ENCODE measurements around the gene ANKDD1A.

ANKDD1A gene

DNA sequence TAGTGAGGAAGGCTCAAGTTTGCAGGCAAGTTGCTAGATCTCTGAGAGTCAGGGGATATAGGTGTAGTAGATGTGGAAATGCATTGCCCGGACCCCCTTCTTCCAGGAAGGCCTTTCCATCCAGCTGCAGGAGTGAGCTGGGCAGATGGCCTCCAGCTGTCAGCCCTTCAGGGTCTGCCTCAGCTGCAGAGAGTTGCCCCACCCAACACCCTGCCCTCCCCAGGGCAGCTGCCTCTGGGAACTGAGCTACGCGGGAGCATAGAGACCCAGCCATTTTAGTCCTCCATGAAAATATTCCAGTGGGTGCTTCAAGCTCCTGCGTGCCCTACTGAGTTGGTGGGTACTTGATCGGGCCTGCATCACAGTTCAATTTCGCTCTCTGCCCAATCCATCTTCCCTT is 48.5 kb downstream of the ANKDD1A start:
- no peaks in the 10 kb centered on the region for H3K27me3 ChIP-seq (ENCODE audit: low read length)
- no peaks in the 10 kb centered on the region for H4K20me1 ChIP-seq (ENCODE audit: low read depth, low read length)
- no peak overlapping the region for H3K9ac ChIP-seq (ENCODE audit: low read length)
- H3K4me3 ChIP-seq (ENCODE audit: insufficient read depth, low read length, poor library complexity, severe bottlenecking): no peak overlapping the region
- TF ChIP-seq, protein P1, sequence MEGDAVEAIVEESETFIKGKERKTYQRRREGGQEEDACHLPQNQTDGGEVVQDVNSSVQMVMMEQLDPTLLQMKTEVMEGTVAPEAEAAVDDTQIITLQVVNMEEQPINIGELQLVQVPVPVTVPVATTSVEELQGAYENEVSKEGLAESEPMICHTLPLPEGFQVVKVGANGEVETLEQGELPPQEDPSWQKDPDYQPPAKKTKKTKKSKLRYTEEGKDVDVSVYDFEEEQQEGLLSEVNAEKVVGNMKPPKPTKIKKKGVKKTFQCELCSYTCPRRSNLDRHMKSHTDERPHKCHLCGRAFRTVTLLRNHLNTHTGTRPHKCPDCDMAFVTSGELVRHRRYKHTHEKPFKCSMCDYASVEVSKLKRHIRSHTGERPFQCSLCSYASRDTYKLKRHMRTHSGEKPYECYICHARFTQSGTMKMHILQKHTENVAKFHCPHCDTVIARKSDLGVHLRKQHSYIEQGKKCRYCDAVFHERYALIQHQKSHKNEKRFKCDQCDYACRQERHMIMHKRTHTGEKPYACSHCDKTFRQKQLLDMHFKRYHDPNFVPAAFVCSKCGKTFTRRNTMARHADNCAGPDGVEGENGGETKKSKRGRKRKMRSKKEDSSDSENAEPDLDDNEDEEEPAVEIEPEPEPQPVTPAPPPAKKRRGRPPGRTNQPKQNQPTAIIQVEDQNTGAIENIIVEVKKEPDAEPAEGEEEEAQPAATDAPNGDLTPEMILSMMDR (IDR thresholded peaks at IDR 0.05; ENCODE audit: insufficient read depth, low read length, poor library complexity, severe bottlenecking): no peak
- no peak for TF ChIP-seq EZH2phosphoT487 (conservative IDR thresholded peaks at IDR 0.05; ENCODE audit: low read length)
- no peak overlapping the region for H3K4me2 ChIP-seq (ENCODE audit: low read depth, low read length, poor library complexity, severe bottlenecking)
- no peak overlapping the region for H2AFZ ChIP-seq (ENCODE audit: low read depth, low read length, severe bottlenecking)
- no peaks in the 10 kb centered on the region; the same call in 1 of the 2 replicates for H3F3A ChIP-seq (ENCODE audit: insufficient read depth)
- H3K9me2 ChIP-seq (replicated peaks; ENCODE audit: insufficient read depth, low read length): no peaks in the 10 kb centered on the region
- no peaks in the 10 kb centered on the region for H3K9me3 ChIP-seq (ENCODE audit: insufficient read depth, low read length)
- no peaks in the 10 kb centered on the region for H3K79me2 ChIP-seq (ENCODE audit: insufficient read depth, low read length)
- no peak overlapping the region for H3K27ac ChIP-seq (ENCODE audit: low read depth, low read length)
- peaks cover 17% of the 10 kb centered on the region for H3K36me3 ChIP-seq (ENCODE audit: low read length)

DNA sequence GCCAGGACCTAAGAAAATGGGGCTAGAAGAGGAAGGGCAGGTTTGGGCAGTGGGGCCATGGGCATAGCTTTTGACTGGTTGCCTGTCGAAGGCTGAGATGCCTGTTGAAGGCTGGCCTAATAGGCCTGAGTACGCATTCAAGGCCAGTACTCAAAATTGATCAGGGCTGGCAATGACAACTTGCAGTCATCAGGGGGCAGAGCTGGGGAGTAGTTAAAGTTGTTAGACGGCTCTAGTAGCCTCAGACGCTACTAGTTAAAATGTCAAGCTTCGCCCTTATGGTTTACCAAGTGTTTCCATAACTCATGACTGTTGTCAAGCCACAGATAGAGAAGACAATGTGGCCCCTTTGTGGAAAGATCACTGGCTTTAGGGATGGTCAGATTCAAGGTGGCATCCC is 49.3 kb downstream of the ANKDD1A start:
- Histone ChIP-seq H3K9ac (ENCODE audit: low read length) (no peak overlapping the region), H3F3A (ENCODE audit: insufficient read depth) (no peaks in the 10 kb centered on the region; the same call in 1 of the 2 replicates), H3K9me2 (replicated peaks; ENCODE audit: insufficient read depth, low read length) (no peaks in the 10 kb centered on the region), H3K27me3 (ENCODE audit: low read length) (no peaks in the 10 kb centered on the region), H3K4me2 (ENCODE audit: low read depth, low read length, poor library complexity, severe bottlenecking) (no peak overlapping the region), H4K20me1 (ENCODE audit: low read depth, low read length) (no peaks in the 10 kb centered on the region), H3K79me2 (ENCODE audit: insufficient read depth, low read length) (no peaks in the 10 kb centered on the region), H3K4me3 (ENCODE audit: insufficient read depth, low read length, poor library complexity, severe bottlenecking) (no peak overlapping the region), H3K27ac (ENCODE audit: low read depth, low read length) (no peak overlapping the region), H3K9me3 (ENCODE audit: insufficient read depth, low read length) (no peaks in the 10 kb centered on the region), H3K36me3 (ENCODE audit: low read length) (peaks cover 17% of the 10 kb centered on the region), H2AFZ (ENCODE audit: low read depth, low read length, severe bottlenecking) (no peak overlapping the region)
- no peak for TF ChIP-seq EZH2phosphoT487 (conservative IDR thresholded peaks at IDR 0.05; ENCODE audit: low read length)
- TF ChIP-seq, protein P1 (IDR thresholded peaks at IDR 0.05; ENCODE audit: insufficient read depth, low read length, poor library complexity, severe bottlenecking): no peak

GRCh38 chr15:64969401-64969800 is 57.7 kb downstream of the ANKDD1A start:
- H3K9ac ChIP-seq (ENCODE audit: low read length): no peak overlapping the region
- no peaks in the 10 kb centered on the region for H3F3A ChIP-seq (ENCODE audit: insufficient read depth)
- peaks cover 26% of the 10 kb centered on the region for H3K36me3 ChIP-seq (ENCODE audit: low read length)
- no peaks in the 10 kb centered on the region for H3K79me2 ChIP-seq (ENCODE audit: insufficient read depth, low read length)
- H3K4me2 ChIP-seq (ENCODE audit: low read depth, low read length, poor library complexity, severe bottlenecking): no peak overlapping the region
- no peak overlapping the region for H2AFZ ChIP-seq (ENCODE audit: low read depth, low read length, severe bottlenecking)
- H3K9me3 ChIP-seq (ENCODE audit: insufficient read depth, low read length): no peaks in the 10 kb centered on the region
- H3K9me2 ChIP-seq (replicated peaks; ENCODE audit: insufficient read depth, low read length): no peaks in the 10 kb centered on the region
- no peak overlapping the region for H3K27ac ChIP-seq (ENCODE audit: low read depth, low read length)
- no peak overlapping the region for H3K4me3 ChIP-seq (ENCODE audit: insufficient read depth, low read length, poor library complexity, severe bottlenecking)
- no peak for TF ChIP-seq EZH2phosphoT487 (conservative IDR thresholded peaks at IDR 0.05; ENCODE audit: low read length)
- TF ChIP-seq, protein P1 (IDR thresholded peaks at IDR 0.05; ENCODE audit: insufficient read depth, low read length, poor library complexity, severe bottlenecking): no peak
- H3K27me3 ChIP-seq (ENCODE audit: low read length): no peaks in the 10 kb centered on the region
- H4K20me1 ChIP-seq (ENCODE audit: low read depth, low read length): no peaks in the 10 kb centered on the region
